IMR-90 (cell line): Measurements from ENCODE around the gene TLR3. TPM values are rescaled to one million over a fixed set of nuclear protein-coding genes. Genes with fewer than 3 reads are reported as not detected.

Source experiments
- ATAC-seq: fragments of 200-7000 bp; cut with Tn5 transposase; 2 replicates; pipeline ENCODE4 v1.9.1; 2020; ENCODE audit warnings: low read depth, mild to moderate bottlenecking, moderate library complexity
- BruUV-seq: library from RNA; stranded (reverse); fragments of 400-500 nt; replicated peaks from 2 replicates; lab custom pipeline; 2021; lab: Mats Ljungman, UMichigan
- CTCF ChIA-PET: fragments of 300-600 bp; formaldehyde crosslinking; extraction: SDS; loops from one replicate; lab custom pipeline; 2021; ENCODE audit warnings: antibody characterized with exemption; lab: Yijun Ruan, JAX
- POLR2A ChIA-PET: fragments of 300-600 bp; sonication (Branson Sonifier 250); formaldehyde crosslinking; loops from one replicate; lab custom pipeline; 2022; ENCODE audit warnings: antibody characterized with exemption; ENCODE audit not compliant: unreplicated experiment; lab: Charles Lee
- DNase-seq: peaks from one replicate; pipeline ENCODE4 v3.0.0; 2013
- H2AFZ ChIP-seq: replicated peaks from 2 replicates; pipeline ENCODE3; 2013; ENCODE audit warnings: low read length, mild to moderate bottlenecking; ENCODE audit not compliant: poor library complexity
- H2AK5ac ChIP-seq: 2 replicates; pipeline ENCODE4 v1.6.1; 2013; ENCODE audit warnings: low read depth, low read length, inconsistent platforms
- H2AK9ac ChIP-seq: replicated peaks from 2 replicates; pipeline ENCODE3; 2013; ENCODE audit warnings: mild to moderate bottlenecking, low read depth, low read length, moderate library complexity; ENCODE audit not compliant: poor library complexity
- H2BK120ac ChIP-seq: 2 replicates; pipeline ENCODE4 v1.6.1; 2013; ENCODE audit warnings: low read depth, low read length, inconsistent platforms
- H2BK15ac ChIP-seq: 3 replicates; pipeline ENCODE4 v1.6.1; 2013; ENCODE audit warnings: low read depth, low read length, inconsistent platforms
- H2BK20ac ChIP-seq: 2 replicates; pipeline ENCODE4 v1.6.1; 2013; ENCODE audit warnings: low read depth, mild to moderate bottlenecking, inconsistent platforms, low read length, moderate library complexity
- H2BK5ac ChIP-seq: 2 replicates; pipeline ENCODE4 v1.6.1; 2013; ENCODE audit warnings: mild to moderate bottlenecking, low read depth, low read length, inconsistent platforms; ENCODE audit not compliant: poor library complexity, severe bottlenecking
- H3K14ac ChIP-seq: replicated peaks from 2 replicates; pipeline ENCODE4 v1.6.1; 2013; ENCODE audit warnings: low read depth, low read length, inconsistent platforms
- H3K18ac ChIP-seq: 2 replicates; pipeline ENCODE4 v1.6.1; 2013; ENCODE audit warnings: low read depth, low read length, control low read depth
- H3K23ac ChIP-seq: 2 replicates; pipeline ENCODE4 v1.6.1; 2013; ENCODE audit warnings: low read depth, low read length, inconsistent platforms
- H3K27ac ChIP-seq: 2 replicates; pipeline ENCODE4 v1.5.1; 2013; ENCODE audit warnings: mild to moderate bottlenecking, control low read depth, low read length; ENCODE audit not compliant: insufficient read depth
- H3K27me3 ChIP-seq: 2 replicates; pipeline ENCODE4 v1.6.1; 2013; ENCODE audit warnings: low read length; ENCODE audit not compliant: control insufficient read depth, insufficient read depth
- H3K36me3 ChIP-seq: 2 replicates; pipeline ENCODE4 v1.6.1; 2013; ENCODE audit warnings: low read length, mixed read lengths; ENCODE audit not compliant: control insufficient read depth, insufficient read depth
- H3K4ac ChIP-seq: 2 replicates; pipeline ENCODE4 v1.6.1; 2013; ENCODE audit warnings: low read depth, low read length, inconsistent platforms
- H3K4me1 ChIP-seq: 2 replicates; pipeline ENCODE4 v1.6.1; 2013; ENCODE audit warnings: low read length, mixed read lengths; ENCODE audit not compliant: control insufficient read depth, insufficient read depth
- H3K4me2 ChIP-seq: 2 replicates; pipeline ENCODE4 v1.6.1; 2013; ENCODE audit warnings: low read depth, mild to moderate bottlenecking, control low read depth, low read length, moderate library complexity
- H3K4me3 ChIP-seq: 2 replicates; pipeline ENCODE4 v1.5.1; 2013; ENCODE audit warnings: low read depth, mild to moderate bottlenecking, control low read depth, low read length, moderate library complexity; ENCODE audit not compliant: insufficient read depth
- H3K56ac ChIP-seq: 2 replicates; pipeline ENCODE4 v1.6.1; 2013; ENCODE audit warnings: low read length, inconsistent platforms; ENCODE audit not compliant: insufficient read depth; ENCODE audit errors: extremely low read depth
- H3K79me1 ChIP-seq, 2 experiments: 2 replicates each; pipeline ENCODE4 v1.6.1; 2013; ENCODE audit warnings: low read length in 2 of 2, inconsistent platforms in 1 of 2, low read depth in 1 of 2
- H3K9ac ChIP-seq: 2 replicates; pipeline ENCODE4 v1.6.1; 2013; ENCODE audit warnings: low read depth, low read length, control low read depth
- H3K9me1 ChIP-seq: 2 replicates; pipeline ENCODE4 v1.6.1; 2013; ENCODE audit warnings: low read length, inconsistent platforms; ENCODE audit not compliant: insufficient read depth
- H3K9me3 ChIP-seq: 2 replicates; pipeline ENCODE4 v1.6.1; 2013; ENCODE audit warnings: low read length; ENCODE audit not compliant: control insufficient read depth, insufficient read depth
- H4K20me1 ChIP-seq: 2 replicates; pipeline ENCODE4 v1.6.1; 2013; ENCODE audit warnings: low read length, inconsistent platforms; ENCODE audit not compliant: insufficient read depth
- H4K5ac ChIP-seq: 2 replicates; pipeline ENCODE4 v1.6.1; 2013; ENCODE audit warnings: mild to moderate bottlenecking, low read depth, low read length, control low read depth
- H4K8ac ChIP-seq, 2 experiments: 2 replicates each; pipeline ENCODE4 v1.6.1; 2013; ENCODE audit warnings: low read depth in 2 of 2, low read length in 2 of 2, control low read depth in 1 of 2, inconsistent platforms in 1 of 2
- H4K91ac ChIP-seq: 2 replicates; pipeline ENCODE4 v1.6.1; 2013; ENCODE audit warnings: low read depth, low read length, inconsistent platforms; ENCODE audit not compliant: insufficient read depth
- BHLHE40 ChIP-seq: fragments of 150-350 bp; IDR thresholded peaks from 2 replicates; pipeline ENCODE4 v1.6.1; 2016; ENCODE audit warnings: mild to moderate bottlenecking, low read depth, low read length
- CEBPB ChIP-seq: IDR thresholded peaks from 2 replicates; pipeline ENCODE4 v1.6.1; 2012; ENCODE audit warnings: low read depth, low read length, improper control_type of control experiment
- CTCF ChIP-seq: conservative IDR thresholded peaks from 2 replicates; pipeline ENCODE4 v1.5.1; 2012; ENCODE audit warnings: mild to moderate bottlenecking, low read depth, low read length, improper control_type of control experiment
- ELK1 ChIP-seq: fragments of 150-350 bp; IDR thresholded peaks from 2 replicates; pipeline ENCODE4 v1.6.1; 2016; ENCODE audit warnings: low read depth, mild to moderate bottlenecking, low read length, moderate library complexity, borderline replicate concordance
- MAFK ChIP-seq: IDR thresholded peaks from 2 replicates; pipeline ENCODE4 v1.6.1; 2012; ENCODE audit warnings: low read depth, low read length, improper control_type of control experiment
- MAZ ChIP-seq: IDR thresholded peaks from 2 replicates; pipeline ENCODE4 v1.6.1; 2012; ENCODE audit warnings: low read depth, mild to moderate bottlenecking, low read length, improper control_type of control experiment, moderate library complexity, borderline replicate concordance
- RAD21 ChIP-seq: IDR thresholded peaks from 2 replicates; pipeline ENCODE4 v1.6.1; 2012; ENCODE audit warnings: low read length, improper control_type of control experiment
- RFX5 ChIP-seq: IDR thresholded peaks from 2 replicates; pipeline ENCODE4 v1.8.0; 2012; ENCODE audit warnings: low read depth, mild to moderate bottlenecking, low read length, moderate library complexity
- SMC3 ChIP-seq: fragments of 150-350 bp; IDR thresholded peaks from 2 replicates; pipeline ENCODE4 v1.6.1; 2016; ENCODE audit warnings: low read depth, mild to moderate bottlenecking, antibody characterized with exemption, low read length, moderate library complexity
- WGBS, 2 experiments: methylation state at CpG; one replicate each; pipeline versions ENCODE4 v1.1.5 to v1.1.7; 2013; ENCODE audit warnings: missing lambda C conversion rate in 2 of 2; ENCODE audit not compliant: insufficient read length in 1 of 2; ENCODE audit errors: extremely low coverage in 2 of 2; 5-methylcytosine and 5-hydroxymethylcytosine counted together
- dilution Hi-C: fragments of 300-500 bp; cut with HindIII; formaldehyde crosslinking; loops from one replicate; pipeline ENCODE4 v1.14.3; 2018; ENCODE audit warnings: low sequenced_read_pairs; ENCODE audit not compliant: unreplicated experiment
- in situ Hi-C: fragments of 300-500 bp; cut with MboI; formaldehyde crosslinking; loops from 3 replicates; pipeline ENCODE4 v1.14.3; 2019; ENCODE audit warnings: low sequenced_read_pairs, inconsistent platforms, mixed read lengths
- intact Hi-C: fragments of 100-400 bp; cut with micrococcal nuclease; formaldehyde crosslinking; loops from 2 replicates; pipeline ENCODE4 v1.10.0; 2022
- polyA plus RNA-seq, 3 experiments: library from polyadenylated mRNA; depleted of rRNA; stranded (reverse); fragments of >200 nt; gene quantifications; 2 replicates each; pipeline ENCODE4 v1.2.3, GENCODE V29; 2012; ENCODE audit warnings: low replicate concordance in 1 of 3
- total RNA-seq: library from RNA; depleted of rRNA; stranded (reverse); fragments of >200 nt; gene quantifications from 2 replicates; pipeline ENCODE4 v1.2.3, GENCODE V29; 2012

TLR3 gene
- total and polyA plus RNA-seq, 2 of the 4 experiments (the other 2 are of a cell fraction), result 0.12 to 0.36 TPM

GRCh38 chr4:186134257-186134656 lies 65.3 kb downstream of the TLR3 start:
- intact Hi-C loops (loop anchor here (10.0 kb wide), 1 partner anchor 99 kb away; no protein-coding TSS in a partner anchor), dilution Hi-C loops (no loop called here), in situ Hi-C loops (no loop called here)

More at GRCh38 chr4:186134257-186134656, 65.3 kb downstream of the TLR3 start:
- H4K8ac ChIP-seq, result no peak overlapping the region
- no peak overlapping the region for H3K9ac ChIP-seq
- H3K27ac ChIP-seq, result no peak overlapping the region
- H3K4ac ChIP-seq, result no peak overlapping the region
- no peak overlapping the region for H2BK20ac ChIP-seq
- H3K18ac ChIP-seq, result no peak overlapping the region
- no peaks in the 10 kb centered on the region for H3K9me3 ChIP-seq
- H3K4me1 ChIP-seq, result no peaks in the 10 kb centered on the region
- no peak overlapping the region for H3K4me2 ChIP-seq
- no peak overlapping the region for H2AK5ac ChIP-seq
- H4K5ac ChIP-seq, result no peak overlapping the region
- no peak overlapping the region for H3K56ac ChIP-seq
- H3K4me3 ChIP-seq, result no peak overlapping the region
- H3K79me1 ChIP-seq, result no peaks in the 10 kb centered on the region
- no peak overlapping the region for H3K14ac ChIP-seq
- H4K20me1 ChIP-seq, result no peaks in the 10 kb centered on the region
- BruUV-seq, result no TSS peak
- ATAC-seq (no peak), DNase-seq (no peak)
- no peaks in the 10 kb centered on the region for H3K9me1 ChIP-seq
- CTCF ChIA-PET, result no interaction called here
- H4K91ac ChIP-seq, result no peak overlapping the region
- no peaks in the 10 kb centered on the region for H3K36me3 ChIP-seq
- H3K23ac ChIP-seq, result no peak overlapping the region
- H2BK120ac ChIP-seq, result no peak overlapping the region
- no peak overlapping the region for H2AFZ ChIP-seq
- no CpG with 5 or more reads among the region's 3 CpGs for WGBS, 2 experiments
- peaks cover 4% of the 10 kb centered on the region; the same call in 1 of the 2 replicates for H3K27me3 ChIP-seq
- no peak overlapping the region for H2BK15ac ChIP-seq
- TF ChIP-seq BHLHE40 (no peak), ELK1 (no peak), SMC3 (no peak), CTCF (no peak), RAD21 (no peak), MAFK (no peak), RFX5 (no peak), CEBPB (no peak), MAZ (no peak)
- no peak overlapping the region for H2AK9ac ChIP-seq
- no peak overlapping the region for H2BK5ac ChIP-seq
- POLR2A ChIA-PET, result no interaction called here
